Uterus (tissue), 4 donors: ENCODE results near the gene CTBP1. TPM values are rescaled to one million over a fixed set of nuclear protein-coding genes. Genes with fewer than 3 reads are reported as not detected.

Experiments
- DNase-seq, 2 donors: peaks; one replicate each; pipeline ENCODE4 v3.0.0-alpha.2; 2019 to 2020
- H3K27ac ChIP-seq, 2 donors: fragments of 200-600 bp; sonication (generic); 1 replicate in 1 of 2; 2 replicates in 1 of 2; pipeline ENCODE4 v1.5.1; 2016 to 2018
- H3K27me3 ChIP-seq, 2 donors: fragments of 200-600 bp; sonication (generic); one replicate each; pipeline ENCODE4 v1.5.1; 2018 to 2019; ENCODE audit warnings: control low read depth in 1 of 2
- H3K36me3 ChIP-seq, 2 donors: fragments of 200-600 bp; sonication (generic); one replicate each; pipeline ENCODE4 v1.5.1; 2019; ENCODE audit warnings: control low read depth in 1 of 2
- H3K4me1 ChIP-seq, 2 donors: fragments of 200-600 bp; sonication (generic); one replicate each; pipeline ENCODE4 v1.5.1; 2018 to 2019; ENCODE audit warnings: control low read depth in 1 of 2
- H3K4me3 ChIP-seq, 2 donors: fragments of 200-600 bp; sonication (generic); 1 replicate in 1 of 2; 2 replicates in 1 of 2; pipeline ENCODE4 v1.5.1; 2018 to 2019; ENCODE audit warnings: mild to moderate bottlenecking in 1 of 2
- H3K9me3 ChIP-seq, 2 donors: fragments of 200-600 bp; sonication (generic); one replicate each; pipeline ENCODE4 v1.5.1; 2019; ENCODE audit warnings: control low read depth in 1 of 2
- CTCF ChIP-seq, 4 experiments: fragments of 200-600 bp in 2 of 4; fragments of 450-650 bp in 2 of 4; sonication (generic) in 2 of 4; IDR thresholded peaks; one replicate each; pipeline ENCODE4 v1.5.1; 2016 to 2019; ENCODE audit warnings: antibody characterized with exemption in 4 of 4, mild to moderate bottlenecking in 2 of 4, moderate library complexity in 1 of 4
- POLR2A ChIP-seq, 2 donors: fragments of 450-650 bp; IDR thresholded peaks; one replicate each; pipeline ENCODE4 v1.6.1; 2016; ENCODE audit warnings: antibody characterized with exemption in 2 of 2, mild to moderate bottlenecking in 1 of 2, moderate library complexity in 1 of 2
- intact Hi-C: fragments of 100-400 bp; cut with DNase I; formaldehyde crosslinking; loops from one replicate; pipeline ENCODE4 v1.15.1; 2023; ENCODE audit warnings: low total_unique reads
- total RNA-seq, 4 donors: library from RNA; depleted of rRNA in 3 of 4; stranded (reverse); fragments of >200 nt in 3 of 4; gene quantifications; one replicate each; pipeline versions ENCODE4 v1.1.0 to v1.2.4, GENCODE V29; 2014 to 2023
- donor health status: DM: yes; HTN: yes; CAD: no.

The CTBP1 gene
- total RNA-seq, 4 donors from 2014 or later = 104 to 193 (median 162) TPM

GRCh38 chr4:1210971-1211370, 38.0 kb downstream of the CTBP1 start:
- no peaks in the 10 kb centered on the region for H3K27me3 ChIP-seq
- DNase-seq = peak in 1 of 2 donors; percentile 34
- intact Hi-C loops = loop anchor here (5.0 kb wide), 1 partner anchor 36 kb away; the partner anchor contains the start of gene CTBP1

GRCh38 chr4:1210241-1210841, 38.6 kb downstream of the CTBP1 start:
- H3K9me3 ChIP-seq = no peaks in the 10 kb centered on the region
- DNase-seq = peak in 1 of 2 donors; percentile 31
- H3K4me1 ChIP-seq = peaks cover 26 to 65% of the 10 kb centered on the region in 2 donors
- H3K4me3 ChIP-seq = no peak overlapping the region
- peak overlapping the region; percentile 88 to 93 for H3K27ac ChIP-seq
- no peaks in the 10 kb centered on the region for H3K27me3 ChIP-seq
- intact Hi-C loops = loop anchor here (5.0 kb wide), 1 partner anchor 37 kb away; the partner anchor contains the start of gene CTBP1
- no peak for TF ChIP-seq POLR2A (IDR thresholded peaks at IDR 0.05)
- no peaks in the 10 kb centered on the region for H3K36me3 ChIP-seq

More at GRCh38 chr4:1210971-1211370, 38.0 kb downstream of the CTBP1 start:
- Histone ChIP-seq H3K9me3 (no peaks in the 10 kb centered on the region), H3K27ac (peak overlapping the region; percentile 88 to 93), H3K36me3 (no peaks in the 10 kb centered on the region), H3K4me1 (peaks cover 26 to 69% of the 10 kb centered on the region in 2 donors), H3K4me3 (no peak overlapping the region)
- TF ChIP-seq CTCF (IDR thresholded peaks at IDR 0.05) (no peak), POLR2A (IDR thresholded peaks at IDR 0.05) (no peak)

GRCh38 chr4:1209821-1210220, 39.1 kb downstream of the CTBP1 start:
- Histone ChIP-seq H3K27ac (peak overlapping the region; percentile 88 to 93), H3K36me3 (no peaks in the 10 kb centered on the region), H3K9me3 (no peaks in the 10 kb centered on the region), H3K27me3 (no peaks in the 10 kb centered on the region), H3K4me3 (no peak overlapping the region), H3K4me1 (peaks cover 22 to 59% of the 10 kb centered on the region in 2 donors)
- peak; percentile 90 to 93 for DNase-seq
- TF ChIP-seq POLR2A (IDR thresholded peaks at IDR 0.05) (peak in 1 of 2 donors; percentile 10), CTCF (IDR thresholded peaks at IDR 0.05) (no peak)
- intact Hi-C loops = loop anchor here (5.0 kb wide), 1 partner anchor 37 kb away; the partner anchor contains the start of gene CTBP1

- no peaks in the 10 kb centered on the region for H3K36me3 ChIP-seq
- no peak overlapping the region for H3K4me3 ChIP-seq
- H3K4me1 ChIP-seq = peaks cover 22 to 53% of the 10 kb centered on the region in 2 donors
- peak overlapping the region; percentile 88 to 93 for H3K27ac ChIP-seq
- H3K9me3 ChIP-seq = no peaks in the 10 kb centered on the region
- no peaks in the 10 kb centered on the region for H3K27me3 ChIP-seq
- DNase-seq = peak in 1 of 2 donors; percentile 61
- TF ChIP-seq POLR2A (IDR thresholded peaks at IDR 0.05) (no peak), CTCF (IDR thresholded peaks at IDR 0.05) (no peak)
- intact Hi-C loops = no loop called here
Measured at GRCh38 chr4:1208970-1209704, 39.8 kb downstream of the CTBP1 start.

GRCh38 chr4:1208266-1208961, 40.5 kb downstream of the CTBP1 start:
- peak in 1 of 2 donors; percentile 40 for DNase-seq
- intact Hi-C loops = no loop called here
- peaks cover 22 to 51% of the 10 kb centered on the region in 2 donors for H3K4me1 ChIP-seq

More at GRCh38 chr4:1208266-1208961, 40.5 kb downstream of the CTBP1 start:
- Histone ChIP-seq H3K9me3 (no peaks in the 10 kb centered on the region), H3K27me3 (no peaks in the 10 kb centered on the region), H3K36me3 (no peaks in the 10 kb centered on the region), H3K4me3 (peak overlapping the region; percentile 2 to 11), H3K27ac (peak overlapping the region; percentile 88 to 93)
- TF ChIP-seq POLR2A (IDR thresholded peaks at IDR 0.05) (no peak), CTCF (IDR thresholded peaks at IDR 0.05) (no peak)
